Measurements from ENCODE around the gene PAXIP1.

- TF ChIP-seq POLR2A (IDR thresholded peaks at IDR 0.05) = no peak
- TF ChIP-seq CTCF (IDR thresholded peaks at IDR 0.05) = no peak
- no peak for TF ChIP-seq EP300 (IDR thresholded peaks at IDR 0.05)
These were observed 30.1 kb upstream of the PAXIP1 start for GRCh38 chr7:155032978-155033377.

Data from tibial nerve (tissue), 4 donors.